HL-60 (cell line): ENCODE data around the gene UBE2E2.
"Not testable (repeated sequence)": the region's sequence is repeated elsewhere in the genome, so short reads cannot be mapped to it uniquely, and the experiment has no call there.

Experiments used
- GABPA ChIP-seq: IDR thresholded peaks from 2 replicates; pipeline ENCODE4 v1.6.1; 2012; ENCODE audit warnings: low read depth
- POLR2AphosphoS5 ChIP-seq: IDR thresholded peaks from 2 replicates; pipeline ENCODE4 v1.6.1; 2012; ENCODE audit warnings: low read depth
- TF ChIP-seq, protein P1 (sequence below): IDR thresholded peaks from one replicate; pipeline ENCODE4 v1.5.1; 2011; ENCODE audit warnings: low read length, control low read depth, inconsistent platforms; ENCODE audit not compliant: insufficient read depth
- TF ChIP-seq, protein P2 (sequence below): IDR thresholded peaks from 2 replicates; pipeline ENCODE4 v1.6.1; 2012; ENCODE audit warnings: low read depth; ENCODE audit not compliant: insufficient replicate concordance

DNA sequence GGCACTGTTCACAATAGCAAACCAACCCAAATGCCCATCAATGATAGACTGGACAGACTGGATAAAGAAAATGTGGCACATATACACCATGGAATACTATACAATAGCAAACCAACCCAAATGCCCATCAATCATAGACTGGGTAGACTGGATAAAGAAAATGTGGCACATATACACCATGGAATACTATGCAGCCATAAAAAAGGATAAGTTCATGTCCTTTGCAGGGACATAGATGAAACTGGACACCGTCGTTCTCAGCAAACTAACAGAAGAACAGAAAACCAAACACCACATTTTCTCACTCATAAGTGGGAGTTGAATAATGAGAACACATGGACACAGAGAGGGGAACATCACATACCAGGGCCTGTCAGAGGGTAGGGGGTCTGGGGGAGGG is 415.3 kb downstream of the UBE2E2 start:
- TF ChIP-seq, protein P1, sequence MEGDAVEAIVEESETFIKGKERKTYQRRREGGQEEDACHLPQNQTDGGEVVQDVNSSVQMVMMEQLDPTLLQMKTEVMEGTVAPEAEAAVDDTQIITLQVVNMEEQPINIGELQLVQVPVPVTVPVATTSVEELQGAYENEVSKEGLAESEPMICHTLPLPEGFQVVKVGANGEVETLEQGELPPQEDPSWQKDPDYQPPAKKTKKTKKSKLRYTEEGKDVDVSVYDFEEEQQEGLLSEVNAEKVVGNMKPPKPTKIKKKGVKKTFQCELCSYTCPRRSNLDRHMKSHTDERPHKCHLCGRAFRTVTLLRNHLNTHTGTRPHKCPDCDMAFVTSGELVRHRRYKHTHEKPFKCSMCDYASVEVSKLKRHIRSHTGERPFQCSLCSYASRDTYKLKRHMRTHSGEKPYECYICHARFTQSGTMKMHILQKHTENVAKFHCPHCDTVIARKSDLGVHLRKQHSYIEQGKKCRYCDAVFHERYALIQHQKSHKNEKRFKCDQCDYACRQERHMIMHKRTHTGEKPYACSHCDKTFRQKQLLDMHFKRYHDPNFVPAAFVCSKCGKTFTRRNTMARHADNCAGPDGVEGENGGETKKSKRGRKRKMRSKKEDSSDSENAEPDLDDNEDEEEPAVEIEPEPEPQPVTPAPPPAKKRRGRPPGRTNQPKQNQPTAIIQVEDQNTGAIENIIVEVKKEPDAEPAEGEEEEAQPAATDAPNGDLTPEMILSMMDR = not testable (repeated sequence)
- not testable (repeated sequence) for TF ChIP-seq POLR2AphosphoS5, GABPA
- TF ChIP-seq, protein P2, sequence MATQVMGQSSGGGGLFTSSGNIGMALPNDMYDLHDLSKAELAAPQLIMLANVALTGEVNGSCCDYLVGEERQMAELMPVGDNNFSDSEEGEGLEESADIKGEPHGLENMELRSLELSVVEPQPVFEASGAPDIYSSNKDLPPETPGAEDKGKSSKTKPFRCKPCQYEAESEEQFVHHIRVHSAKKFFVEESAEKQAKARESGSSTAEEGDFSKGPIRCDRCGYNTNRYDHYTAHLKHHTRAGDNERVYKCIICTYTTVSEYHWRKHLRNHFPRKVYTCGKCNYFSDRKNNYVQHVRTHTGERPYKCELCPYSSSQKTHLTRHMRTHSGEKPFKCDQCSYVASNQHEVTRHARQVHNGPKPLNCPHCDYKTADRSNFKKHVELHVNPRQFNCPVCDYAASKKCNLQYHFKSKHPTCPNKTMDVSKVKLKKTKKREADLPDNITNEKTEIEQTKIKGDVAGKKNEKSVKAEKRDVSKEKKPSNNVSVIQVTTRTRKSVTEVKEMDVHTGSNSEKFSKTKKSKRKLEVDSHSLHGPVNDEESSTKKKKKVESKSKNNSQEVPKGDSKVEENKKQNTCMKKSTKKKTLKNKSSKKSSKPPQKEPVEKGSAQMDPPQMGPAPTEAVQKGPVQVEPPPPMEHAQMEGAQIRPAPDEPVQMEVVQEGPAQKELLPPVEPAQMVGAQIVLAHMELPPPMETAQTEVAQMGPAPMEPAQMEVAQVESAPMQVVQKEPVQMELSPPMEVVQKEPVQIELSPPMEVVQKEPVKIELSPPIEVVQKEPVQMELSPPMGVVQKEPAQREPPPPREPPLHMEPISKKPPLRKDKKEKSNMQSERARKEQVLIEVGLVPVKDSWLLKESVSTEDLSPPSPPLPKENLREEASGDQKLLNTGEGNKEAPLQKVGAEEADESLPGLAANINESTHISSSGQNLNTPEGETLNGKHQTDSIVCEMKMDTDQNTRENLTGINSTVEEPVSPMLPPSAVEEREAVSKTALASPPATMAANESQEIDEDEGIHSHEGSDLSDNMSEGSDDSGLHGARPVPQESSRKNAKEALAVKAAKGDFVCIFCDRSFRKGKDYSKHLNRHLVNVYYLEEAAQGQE = not testable (repeated sequence)
